Glutamatergic neuron (in vitro differentiated cells): Measurements from ENCODE around the gene PKN3. TPM values are rescaled to one million over a fixed set of nuclear protein-coding genes. Genes with fewer than 3 reads are reported as not detected.

ENCODE experiments used
- DNase-seq: peaks from one replicate; pipeline ENCODE4 v3.0.0; 2022
- H3K27ac Mint-ChIP-seq: one replicate; pipeline ENCODE4 v1.8.0; 2020; ENCODE audit warnings: mild to moderate bottlenecking, mixed read lengths, inconsistent platforms; ENCODE audit not compliant: unreplicated experiment
- H3K27me3 Mint-ChIP-seq: one replicate; pipeline ENCODE4 v1.8.0; 2020; ENCODE audit warnings: mild to moderate bottlenecking, moderate library complexity, mixed read lengths, inconsistent platforms; ENCODE audit not compliant: unreplicated experiment
- H3K36me3 Mint-ChIP-seq: one replicate; pipeline ENCODE4 v1.8.0; 2020; ENCODE audit warnings: mild to moderate bottlenecking, mixed read lengths, inconsistent platforms; ENCODE audit not compliant: unreplicated experiment
- H3K4me1 Mint-ChIP-seq: one replicate; pipeline ENCODE4 v1.8.0; 2020; ENCODE audit warnings: mild to moderate bottlenecking, low read depth, mixed read lengths, inconsistent platforms; ENCODE audit not compliant: unreplicated experiment
- H3K4me3 Mint-ChIP-seq: one replicate; pipeline ENCODE4 v1.8.0; 2020; ENCODE audit warnings: mild to moderate bottlenecking, mixed read lengths, inconsistent platforms; ENCODE audit not compliant: unreplicated experiment
- H3K9me3 Mint-ChIP-seq: one replicate; pipeline ENCODE4 v1.8.0; 2020; ENCODE audit warnings: mild to moderate bottlenecking, moderate library complexity, mixed read lengths, inconsistent platforms; ENCODE audit not compliant: unreplicated experiment
- total RNA-seq: library from RNA; stranded (reverse); fragmentation: NEBNext Ultra II Directional; extraction: Animal tissue kit (Norgen Biotek cat#: 25700); gene quantifications from one replicate; pipeline ENCODE4 v1.2.1, GENCODE V29; 2021; ENCODE audit not compliant: unreplicated experiment
- TF ChIP-seq, protein P1 (sequence below): fragments of 200-600 bp; sonication (generic); IDR thresholded peaks from one replicate; pipeline ENCODE4 v1.5.0; 2021; ENCODE audit not compliant: partially characterized antibody, unreplicated experiment

The PKN3 gene
- total RNA-seq, 1 donor from 2014 or later, result 4.3 TPM

DNA sequence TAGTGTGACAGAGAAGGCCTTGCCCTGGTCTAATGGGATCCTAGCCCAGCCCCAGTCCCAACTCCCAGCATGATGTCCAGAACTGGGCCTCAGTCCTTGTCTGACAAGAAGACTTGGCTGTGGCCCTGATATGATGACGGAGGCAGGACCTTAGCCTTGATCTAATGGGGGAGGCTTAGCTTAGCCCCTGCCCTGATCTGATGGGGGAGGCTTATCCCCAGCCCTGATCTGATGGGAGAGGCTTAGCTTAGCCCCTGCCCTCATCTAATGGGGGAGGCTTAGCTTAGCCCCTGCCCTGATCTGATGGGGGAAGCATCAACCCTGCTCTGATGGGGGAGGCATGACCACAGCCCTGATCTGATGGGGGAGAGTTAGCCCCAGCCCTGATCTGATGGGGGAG is 3.7 kb downstream of the PKN3 start:
- TF ChIP-seq, protein P1, sequence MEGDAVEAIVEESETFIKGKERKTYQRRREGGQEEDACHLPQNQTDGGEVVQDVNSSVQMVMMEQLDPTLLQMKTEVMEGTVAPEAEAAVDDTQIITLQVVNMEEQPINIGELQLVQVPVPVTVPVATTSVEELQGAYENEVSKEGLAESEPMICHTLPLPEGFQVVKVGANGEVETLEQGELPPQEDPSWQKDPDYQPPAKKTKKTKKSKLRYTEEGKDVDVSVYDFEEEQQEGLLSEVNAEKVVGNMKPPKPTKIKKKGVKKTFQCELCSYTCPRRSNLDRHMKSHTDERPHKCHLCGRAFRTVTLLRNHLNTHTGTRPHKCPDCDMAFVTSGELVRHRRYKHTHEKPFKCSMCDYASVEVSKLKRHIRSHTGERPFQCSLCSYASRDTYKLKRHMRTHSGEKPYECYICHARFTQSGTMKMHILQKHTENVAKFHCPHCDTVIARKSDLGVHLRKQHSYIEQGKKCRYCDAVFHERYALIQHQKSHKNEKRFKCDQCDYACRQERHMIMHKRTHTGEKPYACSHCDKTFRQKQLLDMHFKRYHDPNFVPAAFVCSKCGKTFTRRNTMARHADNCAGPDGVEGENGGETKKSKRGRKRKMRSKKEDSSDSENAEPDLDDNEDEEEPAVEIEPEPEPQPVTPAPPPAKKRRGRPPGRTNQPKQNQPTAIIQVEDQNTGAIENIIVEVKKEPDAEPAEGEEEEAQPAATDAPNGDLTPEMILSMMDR, result no peak
- Mint-ChIP-seq H3K4me3 (no peak overlapping the region), H3K27me3 (peaks cover 3% of the 10 kb centered on the region), H3K27ac (no peak overlapping the region), H3K9me3 (no peaks in the 10 kb centered on the region), H3K36me3 (no peaks in the 10 kb centered on the region), H3K4me1 (no peaks in the 10 kb centered on the region)
- DNase-seq, result no peak

GRCh38 chr9:128706671-128707381 is 4.5 kb downstream of the PKN3 start:
- no peak overlapping the region for H3K27ac Mint-ChIP-seq
- no peaks in the 10 kb centered on the region for H3K4me1 Mint-ChIP-seq
- H3K27me3 Mint-ChIP-seq, result peaks cover 3% of the 10 kb centered on the region
- TF ChIP-seq, protein P1, result no peak
- peak; percentile 43 for DNase-seq
- H3K9me3 Mint-ChIP-seq, result no peaks in the 10 kb centered on the region
- no peak overlapping the region for H3K4me3 Mint-ChIP-seq
- H3K36me3 Mint-ChIP-seq, result no peaks in the 10 kb centered on the region

GRCh38 chr9:128707446-128707845 is 5.1 kb downstream of the PKN3 start:
- TF ChIP-seq, protein P1, result no peak
- no peak for DNase-seq
- Mint-ChIP-seq H3K4me3 (no peak overlapping the region), H3K36me3 (no peaks in the 10 kb centered on the region), H3K9me3 (no peaks in the 10 kb centered on the region), H3K4me1 (no peaks in the 10 kb centered on the region), H3K27ac (no peak overlapping the region), H3K27me3 (no peaks in the 10 kb centered on the region)

GRCh38 chr9:128712451-128713410 is 10.4 kb downstream of the PKN3 start:
- DNase-seq, result no peak
- Mint-ChIP-seq H3K27me3 (no peaks in the 10 kb centered on the region), H3K4me1 (no peaks in the 10 kb centered on the region), H3K27ac (no peak overlapping the region), H3K36me3 (no peaks in the 10 kb centered on the region), H3K9me3 (no peaks in the 10 kb centered on the region), H3K4me3 (no peak overlapping the region)
- TF ChIP-seq, protein P1, result no peak

DNA sequence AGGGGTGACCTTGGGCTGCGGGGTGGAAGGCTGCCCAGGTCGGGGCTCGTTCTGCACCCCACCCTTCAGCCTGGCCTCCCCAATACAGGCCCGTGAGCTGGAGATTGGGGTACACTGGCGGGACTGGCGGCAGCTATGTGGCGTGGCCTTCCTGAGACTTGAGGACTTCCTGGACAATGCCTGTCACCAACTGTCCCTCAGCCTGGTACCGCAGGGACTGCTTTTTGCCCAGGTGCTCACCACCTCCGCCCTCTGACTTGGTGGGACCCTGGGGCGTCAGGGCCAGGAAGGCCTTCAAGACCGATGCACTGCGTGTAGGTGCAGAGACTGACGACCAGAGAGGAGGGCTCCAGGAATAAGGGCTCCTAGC is 11.1 kb downstream of the PKN3 start:
- H3K4me3 Mint-ChIP-seq, result no peak overlapping the region
- H3K9me3 Mint-ChIP-seq, result no peaks in the 10 kb centered on the region
- DNase-seq, result no peak
- H3K36me3 Mint-ChIP-seq, result no peaks in the 10 kb centered on the region
- no peak overlapping the region for H3K27ac Mint-ChIP-seq
- H3K27me3 Mint-ChIP-seq, result no peaks in the 10 kb centered on the region
- no peaks in the 10 kb centered on the region for H3K4me1 Mint-ChIP-seq
- TF ChIP-seq, protein P1, result no peak
